ENCODE results near the gene RAB7A. TPM values are rescaled to one million over a fixed set of nuclear protein-coding genes. Genes with fewer than 3 reads are reported as not detected.

RAB7A gene
- total RNA-seq, 1 experiment from 2014 or later = 155 TPM

DNA sequence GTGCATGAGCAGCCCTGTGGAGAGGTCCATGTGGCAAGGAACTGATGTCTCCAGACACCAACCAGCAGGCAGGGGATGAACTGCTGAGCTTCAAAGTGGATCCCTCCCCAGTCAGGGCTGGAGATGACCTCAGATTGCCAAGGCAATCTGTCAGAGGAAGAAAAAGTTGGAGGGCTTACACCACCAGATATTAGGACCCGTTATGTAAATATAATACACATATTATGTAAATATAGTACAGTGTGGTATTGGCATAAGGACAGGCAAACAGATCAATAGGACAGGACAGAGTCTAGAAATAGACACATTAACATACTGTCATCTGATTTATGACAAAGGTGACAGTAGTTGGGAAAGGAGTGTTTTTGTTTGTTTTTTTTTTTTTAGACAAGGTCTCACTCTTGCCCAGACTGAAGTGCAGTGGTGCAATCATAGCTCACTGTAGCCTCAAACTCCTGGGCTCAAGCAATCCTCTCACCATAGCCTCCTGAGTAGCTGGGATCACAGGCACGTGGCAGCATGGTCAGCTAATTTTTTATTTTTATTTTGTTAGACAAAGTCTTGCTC lies 18.0 kb upstream of the RAB7A start:
- H3K23ac ChIP-seq (ENCODE audit: insufficient read length, low read depth, low read length) = no peak overlapping the region
- H3T11ph ChIP-seq (ENCODE audit: low read length) = no peak overlapping the region
- Mint-ChIP-seq H3K36me3 (ENCODE audit: insufficient read depth in 1 of 3, low read depth in 3 of 3) (0 out of 7 replicates have a peak, but pooled peaks cover 0 to 6% (median 0%) of the 10 kb centered on the region in 3 experiments), H3K27ac (no peak overlapping the region; a peak in 1 of 7 replicates), H3K4me3 (no peak overlapping the region), H3K4me1 (peaks cover 22 to 28% of the 10 kb centered on the region in 2 experiments), H3K9me3 (no peaks in the 10 kb centered on the region), H3K27me3 (ENCODE audit: low read depth) (no peaks in the 10 kb centered on the region; the same call in 1 of the 2 replicates)
- no peaks in the 10 kb centered on the region for H3K79me2 ChIP-seq (ENCODE audit: insufficient read depth, low read length)
- no peaks in the 10 kb centered on the region for H3K9me3 ChIP-seq (ENCODE audit: control insufficient read depth, low read depth, low read length)
- H3K79me1 ChIP-seq (ENCODE audit: insufficient read depth, low read depth, low read length, poor library complexity, severe bottlenecking) = no peaks in the 10 kb centered on the region
- H3K14ac ChIP-seq (ENCODE audit: insufficient read depth, low read length) = no peak overlapping the region
- TF ChIP-seq, protein P1, sequence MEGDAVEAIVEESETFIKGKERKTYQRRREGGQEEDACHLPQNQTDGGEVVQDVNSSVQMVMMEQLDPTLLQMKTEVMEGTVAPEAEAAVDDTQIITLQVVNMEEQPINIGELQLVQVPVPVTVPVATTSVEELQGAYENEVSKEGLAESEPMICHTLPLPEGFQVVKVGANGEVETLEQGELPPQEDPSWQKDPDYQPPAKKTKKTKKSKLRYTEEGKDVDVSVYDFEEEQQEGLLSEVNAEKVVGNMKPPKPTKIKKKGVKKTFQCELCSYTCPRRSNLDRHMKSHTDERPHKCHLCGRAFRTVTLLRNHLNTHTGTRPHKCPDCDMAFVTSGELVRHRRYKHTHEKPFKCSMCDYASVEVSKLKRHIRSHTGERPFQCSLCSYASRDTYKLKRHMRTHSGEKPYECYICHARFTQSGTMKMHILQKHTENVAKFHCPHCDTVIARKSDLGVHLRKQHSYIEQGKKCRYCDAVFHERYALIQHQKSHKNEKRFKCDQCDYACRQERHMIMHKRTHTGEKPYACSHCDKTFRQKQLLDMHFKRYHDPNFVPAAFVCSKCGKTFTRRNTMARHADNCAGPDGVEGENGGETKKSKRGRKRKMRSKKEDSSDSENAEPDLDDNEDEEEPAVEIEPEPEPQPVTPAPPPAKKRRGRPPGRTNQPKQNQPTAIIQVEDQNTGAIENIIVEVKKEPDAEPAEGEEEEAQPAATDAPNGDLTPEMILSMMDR (conservative IDR thresholded peaks at IDR 0.05) = no peak
- H3K4me1 ChIP-seq (ENCODE audit: insufficient read depth, low read length) = peaks cover 4% of the 10 kb centered on the region; the same call in 1 of the 2 replicates
- no peak overlapping the region for H3K4me2 ChIP-seq (ENCODE audit: insufficient read depth, insufficient read length, low read length)
- no peak overlapping the region for H2AFZ ChIP-seq (ENCODE audit: low read length)
- no peaks in the 10 kb centered on the region for H3K23me2 ChIP-seq (ENCODE audit: insufficient read length, low read depth, low read length, poor library complexity, severe bottlenecking)
- no peak for DNase-seq
- H4K20me1 ChIP-seq (ENCODE audit: control insufficient read depth, insufficient read depth, insufficient read length) = no peaks in the 10 kb centered on the region
- no peak overlapping the region for H3K4ac ChIP-seq (ENCODE audit: low read depth, low read length)
- no peak overlapping the region for H3K56ac ChIP-seq (ENCODE audit: insufficient read length, low read depth, low read length)
- no peak overlapping the region for H2BK15ac ChIP-seq (ENCODE audit: low read depth, low read length)
- no peak overlapping the region for H2BK20ac ChIP-seq (ENCODE audit: low read depth, low read length, poor library complexity, severe bottlenecking)
- H4K8ac ChIP-seq (replicated peaks; ENCODE audit: insufficient read length, low read depth, low read length) = no peak overlapping the region
- H2BK12ac ChIP-seq (ENCODE audit: insufficient read length, low read depth, low read length) = no peak overlapping the region
- H3K27me3 ChIP-seq (ENCODE audit: insufficient read depth, low read length) = no peaks in the 10 kb centered on the region
- H3K18ac ChIP-seq (ENCODE audit: insufficient read length, low read depth, low read length) = no peak overlapping the region
- no peak overlapping the region for H4K91ac ChIP-seq (ENCODE audit: insufficient read length, low read depth, low read length)
- H2AK5ac ChIP-seq (ENCODE audit: insufficient read length, low read length) = no peak overlapping the region
- no peak overlapping the region for H4K5ac ChIP-seq (ENCODE audit: insufficient read length, low read depth, low read length)
- H2BK5ac ChIP-seq (ENCODE audit: insufficient read length, low read length) = no peak overlapping the region
- no peak overlapping the region for H3K27ac ChIP-seq (ENCODE audit: insufficient read length, low read depth, low read length)
- H2BK120ac ChIP-seq (ENCODE audit: low read depth, low read length, poor library complexity, severe bottlenecking) = no peak overlapping the region
- H3K9ac ChIP-seq (ENCODE audit: extremely low read depth, insufficient read length, low read length) = no peak overlapping the region
- no CpG with 5 or more reads among the region's 2 CpGs for WGBS (ENCODE audit: extremely low coverage, insufficient read length, low lambda C conversion rate)

All from H9 (cell line).